Progenitor cell of endocrine pancreas (in vitro differentiated cells): Measurements from ENCODE around the gene PES1. TPM values are rescaled to one million over a fixed set of nuclear protein-coding genes. Genes with fewer than 3 reads are reported as not detected.
"Not testable (repeated sequence)": the region's sequence is repeated elsewhere in the genome, so short reads cannot be mapped to it uniquely, and the experiment has no call there.

Source experiments
- DNase-seq: peaks from one replicate; pipeline ENCODE4 v3.0.0; 2021; ENCODE audit warnings: low spot score; ENCODE audit not compliant: unreplicated experiment
- H3K27ac Mint-ChIP-seq: 2 replicates; pipeline ENCODE4 v1.8.0; 2021; ENCODE audit warnings: mild to moderate bottlenecking, moderate library complexity, mixed read lengths
- H3K27me3 Mint-ChIP-seq: 2 replicates; pipeline ENCODE4 v1.8.0; 2021; ENCODE audit warnings: mixed read lengths
- H3K36me3 Mint-ChIP-seq: 2 replicates; pipeline ENCODE4 v1.8.0; 2022; ENCODE audit warnings: mixed read lengths; ENCODE audit not compliant: insufficient read depth
- H3K4me1 Mint-ChIP-seq: 2 replicates; pipeline ENCODE4 v1.8.0; 2021; ENCODE audit warnings: low read depth, mixed read lengths
- H3K4me3 Mint-ChIP-seq: 2 replicates; pipeline ENCODE4 v1.8.0; 2021; ENCODE audit warnings: low read depth, mild to moderate bottlenecking, moderate library complexity, mixed read lengths
- H3K9me3 Mint-ChIP-seq: 2 replicates; pipeline ENCODE4 v1.8.0; 2021; ENCODE audit warnings: low read depth, mixed read lengths
- total RNA-seq: library from RNA; stranded (reverse); gene quantifications from 2 replicates; pipeline ENCODE4 v1.2.1, GENCODE V29; 2021
- TF ChIP-seq, protein P1 (sequence below): fragments of 200-600 bp; sonication (generic); IDR thresholded peaks from one replicate; pipeline ENCODE4 v1.5.0; 2021; ENCODE audit warnings: antibody characterized with exemption, mild to moderate bottlenecking; ENCODE audit not compliant: unreplicated experiment

The PES1 gene
- total RNA-seq, 1 donor from 2014 or later = 71.6 TPM

DNA sequence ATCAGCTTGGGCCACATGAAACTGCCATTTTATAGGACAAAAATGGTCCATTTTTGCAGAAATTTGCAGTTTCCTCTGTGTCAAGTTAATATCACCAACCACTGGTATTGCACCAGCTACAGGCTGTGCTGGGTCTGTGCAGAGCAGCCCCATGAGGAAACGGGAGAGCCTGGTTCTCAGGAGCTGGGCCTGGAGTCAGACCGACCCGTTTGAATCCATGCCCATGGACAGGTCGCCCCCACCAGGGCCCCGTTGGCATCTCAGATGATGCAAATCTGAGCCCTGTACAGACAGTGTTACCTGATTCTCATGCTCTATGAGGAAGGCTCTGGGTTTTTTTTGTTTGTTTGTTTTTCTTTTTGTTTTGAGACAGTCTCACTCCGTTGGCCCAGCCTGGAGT is 35.3 kb downstream of the PES1 start:
- H3K4me3 Mint-ChIP-seq = no peak overlapping the region
- no peak for DNase-seq
- H3K36me3 Mint-ChIP-seq = peaks cover 13% of the 10 kb centered on the region
- no peaks in the 10 kb centered on the region for H3K27me3 Mint-ChIP-seq
- H3K9me3 Mint-ChIP-seq = no peaks in the 10 kb centered on the region
- H3K4me1 Mint-ChIP-seq = peaks cover 11% of the 10 kb centered on the region
- TF ChIP-seq, protein P1, sequence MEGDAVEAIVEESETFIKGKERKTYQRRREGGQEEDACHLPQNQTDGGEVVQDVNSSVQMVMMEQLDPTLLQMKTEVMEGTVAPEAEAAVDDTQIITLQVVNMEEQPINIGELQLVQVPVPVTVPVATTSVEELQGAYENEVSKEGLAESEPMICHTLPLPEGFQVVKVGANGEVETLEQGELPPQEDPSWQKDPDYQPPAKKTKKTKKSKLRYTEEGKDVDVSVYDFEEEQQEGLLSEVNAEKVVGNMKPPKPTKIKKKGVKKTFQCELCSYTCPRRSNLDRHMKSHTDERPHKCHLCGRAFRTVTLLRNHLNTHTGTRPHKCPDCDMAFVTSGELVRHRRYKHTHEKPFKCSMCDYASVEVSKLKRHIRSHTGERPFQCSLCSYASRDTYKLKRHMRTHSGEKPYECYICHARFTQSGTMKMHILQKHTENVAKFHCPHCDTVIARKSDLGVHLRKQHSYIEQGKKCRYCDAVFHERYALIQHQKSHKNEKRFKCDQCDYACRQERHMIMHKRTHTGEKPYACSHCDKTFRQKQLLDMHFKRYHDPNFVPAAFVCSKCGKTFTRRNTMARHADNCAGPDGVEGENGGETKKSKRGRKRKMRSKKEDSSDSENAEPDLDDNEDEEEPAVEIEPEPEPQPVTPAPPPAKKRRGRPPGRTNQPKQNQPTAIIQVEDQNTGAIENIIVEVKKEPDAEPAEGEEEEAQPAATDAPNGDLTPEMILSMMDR = no peak
- H3K27ac Mint-ChIP-seq = no peak overlapping the region

GRCh38 chr22:30555282-30556210 is 36.2 kb downstream of the PES1 start:
- no peaks in the 10 kb centered on the region for H3K9me3 Mint-ChIP-seq
- peaks cover 9% of the 10 kb centered on the region for H3K4me1 Mint-ChIP-seq
- DNase-seq = no peak
- H3K4me3 Mint-ChIP-seq = no peak overlapping the region
- TF ChIP-seq, protein P1 = no peak
- no peak overlapping the region for H3K27ac Mint-ChIP-seq
- H3K36me3 Mint-ChIP-seq = peaks cover 13% of the 10 kb centered on the region
- H3K27me3 Mint-ChIP-seq = no peaks in the 10 kb centered on the region

GRCh38 chr22:30553971-30554370 is 37.7 kb downstream of the PES1 start:
- Mint-ChIP-seq H3K27ac (no peak overlapping the region), H3K9me3 (no peaks in the 10 kb centered on the region), H3K36me3 (peaks cover 13% of the 10 kb centered on the region), H3K27me3 (no peaks in the 10 kb centered on the region), H3K4me1 (no peaks in the 10 kb centered on the region), H3K4me3 (no peak overlapping the region)
- TF ChIP-seq, protein P1 = no peak
- no peak for DNase-seq

GRCh38 chr22:30552719-30553118 is 39.0 kb downstream of the PES1 start:
- H3K36me3 Mint-ChIP-seq = peaks cover 13% of the 10 kb centered on the region
- TF ChIP-seq, protein P1 = no peak
- H3K4me1 Mint-ChIP-seq = no peaks in the 10 kb centered on the region
- H3K27me3 Mint-ChIP-seq = peaks cover 3% of the 10 kb centered on the region
- no peak for DNase-seq
- no peak overlapping the region for H3K4me3 Mint-ChIP-seq
- H3K27ac Mint-ChIP-seq = no peak overlapping the region
- no peaks in the 10 kb centered on the region for H3K9me3 Mint-ChIP-seq

DNA sequence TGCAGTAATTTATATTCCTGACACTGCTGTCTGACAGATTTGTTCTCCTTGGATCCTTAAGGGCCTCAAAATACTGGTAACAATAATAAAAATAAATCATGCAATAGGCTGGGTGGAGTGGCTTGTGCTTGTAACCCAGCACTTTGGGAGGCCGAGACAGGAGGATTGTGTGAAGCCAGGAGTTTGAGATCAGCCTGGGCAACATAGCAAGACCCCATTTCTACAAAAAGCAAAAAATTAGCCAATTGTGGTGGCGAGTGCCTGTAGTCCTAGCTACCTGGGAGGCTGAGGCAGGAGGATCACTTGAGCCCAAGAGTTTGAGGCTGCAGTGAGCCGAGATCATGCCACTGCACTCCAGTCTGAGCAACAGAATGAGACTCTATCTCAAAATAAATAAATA is 39.9 kb downstream of the PES1 start:
- H3K27me3 Mint-ChIP-seq, H3K27ac Mint-ChIP-seq, H3K4me3 Mint-ChIP-seq, DNase-seq, H3K4me1 Mint-ChIP-seq, H3K9me3 Mint-ChIP-seq: not testable (repeated sequence)
- H3K36me3 Mint-ChIP-seq = peaks cover 13% of the 10 kb centered on the region

GRCh38 chr22:30547188-30547587 is 44.5 kb downstream of the PES1 start:
- H3K4me3 Mint-ChIP-seq = no peak overlapping the region
- no peaks in the 10 kb centered on the region for H3K9me3 Mint-ChIP-seq
- peaks cover 3% of the 10 kb centered on the region for H3K4me1 Mint-ChIP-seq
- H3K27me3 Mint-ChIP-seq = peaks cover 20% of the 10 kb centered on the region
- no peaks in the 10 kb centered on the region for H3K36me3 Mint-ChIP-seq
- peak overlapping the region; percentile 27 for H3K27ac Mint-ChIP-seq
- no peak for DNase-seq
- TF ChIP-seq, protein P1 = no peak
